K562 (cell line): ENCODE measurements around the gene AGFG2. TPM values are rescaled to one million over a fixed set of nuclear protein-coding genes. Genes with fewer than 3 reads are reported as not detected.

Experiments
- ATF1 ChIP-seq, 2 experiments: fragments of 450-650 bp in 1 of 2; IDR thresholded peaks; 2 replicates each; pipeline ENCODE4 v1.6.1; 2016; ENCODE audit warnings: missing compliant biosample characterization in 1 of 2, missing genetic modification characterization in 1 of 2
- E2F3 ChIP-seq: fragments of 250-450 bp; sonication (Bioruptor Pico); IDR thresholded peaks from 2 replicates; pipeline ENCODE4 v1.4.0; 2020; ENCODE audit warnings: mild to moderate bottlenecking
- HMGN3 ChIP-seq: IDR thresholded peaks from 2 replicates; pipeline ENCODE4 v1.6.1; 2011; ENCODE audit warnings: borderline replicate concordance, low read depth, mild to moderate bottlenecking, mixed read lengths, low read length; ENCODE audit not compliant: insufficient read length; ENCODE audit errors: extremely low read depth
- MEIS2 ChIP-seq: fragments of 450-650 bp; IDR thresholded peaks from 2 replicates; pipeline ENCODE4 v1.6.1; 2014; ENCODE audit warnings: mild to moderate bottlenecking; ENCODE audit not compliant: partially characterized antibody
- NFATC3 ChIP-seq: fragments of 450-650 bp; IDR thresholded peaks from 2 replicates; pipeline ENCODE4 v1.6.1; 2017; ENCODE audit warnings: mild to moderate bottlenecking
- POLR2G ChIP-seq: fragments of 200-400 bp; formaldehyde crosslinking; IDR thresholded peaks from 2 replicates; pipeline ENCODE4 v1.6.1; 2017; ENCODE audit warnings: low read depth, mild to moderate bottlenecking, antibody characterized with exemption, low read length, moderate library complexity
- SIN3A ChIP-seq, 2 experiments: fragments of 150-350 bp in 1 of 2; IDR thresholded peaks; 2 replicates each; pipeline ENCODE4 v1.6.1; 2011 to 2016; ENCODE audit warnings: borderline replicate concordance in 2 of 2, low read depth in 2 of 2, low read length in 2 of 2, mild to moderate bottlenecking in 2 of 2, moderate library complexity in 2 of 2; ENCODE audit not compliant: control insufficient read depth in 1 of 2
- SMARCE1 ChIP-seq: fragments of 450-650 bp; IDR thresholded peaks from 2 replicates; pipeline ENCODE4 v1.7.1; 2016; ENCODE audit warnings: mild to moderate bottlenecking
- polyA plus RNA-seq, 8 experiments: library from polyadenylated mRNA; depleted of rRNA in 4 of 8; stranded (reverse) in 5 of 8; unstranded in 3 of 8; fragments of >200 nt; fragmentation: Nextera tagmentation in 2 of 8; fragmentation: Illumina TruSeq in 1 of 8; extraction: Ambion mirVana in 2 of 8; extraction: Trizol in 1 of 8; gene quantifications; 2 replicates each; pipeline versions ENCODE4 v1.2.1 to v1.2.3, GENCODE V29; 2011 to 2014; ENCODE audit warnings: inconsistent platforms in 1 of 8, missing spikeins in 1 of 8
- total RNA-seq, 7 experiments: library from RNA; depleted of rRNA in 6 of 7; stranded (reverse); fragments of >200 nt in 6 of 7; fragmentation: Illumina TruSeq in 2 of 7; extraction: Trizol in 2 of 7; gene quantifications; 2 replicates each; pipeline versions ENCODE4 v1.2.1 to v1.2.3, GENCODE V29; 2011 to 2021; ENCODE audit warnings: low replicate concordance in 1 of 7
- TF ChIP-seq, protein P1 (sequence below), 3 experiments: fragments of 200-800 bp in 1 of 3; fragments of 250-450 bp in 1 of 3; fragments of 450-650 bp in 1 of 3; sonication (Bioruptor Pico) in 1 of 3; sonication (Bioruptor generic) in 1 of 3; formaldehyde crosslinking in 1 of 3; IDR thresholded peaks; 2 replicates each; pipeline versions ENCODE4 v1.6.1 to v1.8.0; 2016 to 2022; ENCODE audit warnings: mild to moderate bottlenecking in 2 of 3, missing genetic modification characterization in 2 of 3, missing compliant biosample characterization in 1 of 3, moderate library complexity in 1 of 3
- TF ChIP-seq, protein P2 (sequence below): fragments of 200-800 bp; sonication (Bioruptor generic); IDR thresholded peaks from 2 replicates; pipeline ENCODE4 v1.6.1; 2016; ENCODE audit warnings: missing genetic modification characterization, missing compliant biosample characterization
- TF ChIP-seq, protein P3 (sequence below), 3 experiments: IDR thresholded peaks in 2 of 3; conservative IDR thresholded peaks in 1 of 3; 2 replicates each; pipeline ENCODE4 v1.5.1; 2011 to 2012; ENCODE audit warnings: low read length in 3 of 3, mild to moderate bottlenecking in 3 of 3, control low read depth in 2 of 3, improper control_type of control experiment in 1 of 3, inconsistent platforms in 1 of 3, low read depth in 1 of 3, mixed read lengths in 1 of 3, moderate library complexity in 1 of 3; ENCODE audit not compliant: insufficient read depth in 2 of 3

AGFG2 gene
- total and polyA plus RNA-seq, 9 of the 15 experiments (the other 6 are each of a cell fraction or from before 2014, with no cell fraction given), result 0.31 to 23.1 (median 6.5) TPM

DNA sequence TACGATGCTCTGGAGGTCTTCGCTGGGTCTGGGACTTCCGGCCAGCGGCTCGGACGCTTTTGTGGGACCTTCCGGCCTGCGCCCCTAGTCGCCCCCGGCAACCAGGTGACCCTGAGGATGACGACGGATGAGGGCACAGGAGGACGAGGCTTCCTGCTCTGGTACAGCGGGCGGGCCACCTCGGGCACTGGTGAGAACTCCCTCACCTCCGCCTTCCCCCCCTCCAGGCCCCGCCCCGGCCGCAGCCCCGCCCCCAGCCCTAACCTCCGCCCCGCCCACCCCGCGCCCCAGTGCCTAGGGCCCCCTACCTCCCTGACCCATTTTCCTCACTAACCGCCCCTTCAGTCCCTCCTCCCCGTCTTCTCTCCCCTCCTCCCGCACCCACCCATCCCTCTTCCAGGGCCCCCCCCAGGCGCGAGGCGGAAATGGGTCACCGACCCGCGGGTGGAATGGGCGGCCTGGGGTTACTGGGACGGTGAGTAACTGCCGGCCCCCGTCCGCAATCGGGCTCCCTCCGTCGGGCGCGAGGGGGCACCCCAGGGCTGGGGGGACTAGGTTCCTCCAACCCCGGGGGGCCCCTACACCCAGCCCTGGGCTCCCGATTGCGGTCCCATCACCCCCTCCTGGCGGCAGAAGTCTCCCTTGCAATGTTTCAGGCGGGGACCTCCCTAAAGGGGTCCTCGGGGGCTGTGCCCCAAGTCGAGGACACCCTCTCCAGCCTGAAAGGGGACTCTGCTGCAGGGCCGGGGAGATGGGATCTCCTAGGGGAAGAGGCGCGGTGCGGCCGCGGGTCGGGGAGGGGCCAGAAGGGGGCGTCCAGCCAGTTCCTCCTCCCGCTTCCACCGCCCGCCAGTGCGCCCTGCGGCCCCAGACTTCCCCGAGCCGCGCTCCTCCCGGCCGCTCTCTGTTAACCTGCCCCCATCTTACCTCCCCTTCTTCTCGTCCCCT lies 65.3 kb downstream of the AGFG2 start (continued):
- TF ChIP-seq, protein P1, sequence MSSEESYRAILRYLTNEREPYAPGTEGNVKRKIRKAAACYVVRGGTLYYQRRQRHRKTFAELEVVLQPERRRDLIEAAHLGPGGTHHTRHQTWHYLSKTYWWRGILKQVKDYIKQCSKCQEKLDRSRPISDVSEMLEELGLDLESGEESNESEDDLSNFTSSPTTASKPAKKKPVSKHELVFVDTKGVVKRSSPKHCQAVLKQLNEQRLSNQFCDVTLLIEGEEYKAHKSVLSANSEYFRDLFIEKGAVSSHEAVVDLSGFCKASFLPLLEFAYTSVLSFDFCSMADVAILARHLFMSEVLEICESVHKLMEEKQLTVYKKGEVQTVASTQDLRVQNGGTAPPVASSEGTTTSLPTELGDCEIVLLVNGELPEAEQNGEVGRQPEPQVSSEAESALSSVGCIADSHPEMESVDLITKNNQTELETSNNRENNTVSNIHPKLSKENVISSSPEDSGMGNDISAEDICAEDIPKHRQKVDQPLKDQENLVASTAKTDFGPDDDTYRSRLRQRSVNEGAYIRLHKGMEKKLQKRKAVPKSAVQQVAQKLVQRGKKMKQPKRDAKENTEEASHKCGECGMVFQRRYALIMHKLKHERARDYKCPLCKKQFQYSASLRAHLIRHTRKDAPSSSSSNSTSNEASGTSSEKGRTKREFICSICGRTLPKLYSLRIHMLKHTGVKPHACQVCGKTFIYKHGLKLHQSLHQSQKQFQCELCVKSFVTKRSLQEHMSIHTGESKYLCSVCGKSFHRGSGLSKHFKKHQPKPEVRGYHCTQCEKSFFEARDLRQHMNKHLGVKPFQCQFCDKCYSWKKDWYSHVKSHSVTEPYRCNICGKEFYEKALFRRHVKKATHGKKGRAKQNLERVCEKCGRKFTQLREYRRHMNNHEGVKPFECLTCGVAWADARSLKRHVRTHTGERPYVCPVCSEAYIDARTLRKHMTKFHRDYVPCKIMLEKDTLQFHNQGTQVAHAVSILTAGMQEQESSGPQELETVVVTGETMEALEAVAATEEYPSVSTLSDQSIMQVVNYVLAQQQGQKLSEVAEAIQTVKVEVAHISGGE (CRISPR knock-in tag; IDR thresholded peaks at IDR 0.05), result 0 out of 6 replicates have a peak, but pooled peaks of 1 of the 3 experiments have one; percentile 25
- TF ChIP-seq SIN3A (IDR thresholded peaks at IDR 0.05; ENCODE audit: borderline replicate concordance in 2 of 2, control insufficient read depth in 1 of 2, low read depth in 2 of 2, low read length in 2 of 2), result peak; percentile 67 to 91; a peak in 1 of 4 replicates
- TF ChIP-seq POLR2G, result peak; percentile 79
- TF ChIP-seq MEIS2, result no peak
- TF ChIP-seq SMARCE1, result peak; percentile 68; the same call in 1 of the 2 replicates
- TF ChIP-seq ATF1 (CRISPR knock-in tag; IDR thresholded peaks at IDR 0.05), result no peak
- TF ChIP-seq ATF1 (tag; IDR thresholded peaks at IDR 0.05), result peak; percentile 52; the same call in 1 of the 2 replicates
- TF ChIP-seq HMGN3, result peak; percentile 78
- TF ChIP-seq, protein P2, sequence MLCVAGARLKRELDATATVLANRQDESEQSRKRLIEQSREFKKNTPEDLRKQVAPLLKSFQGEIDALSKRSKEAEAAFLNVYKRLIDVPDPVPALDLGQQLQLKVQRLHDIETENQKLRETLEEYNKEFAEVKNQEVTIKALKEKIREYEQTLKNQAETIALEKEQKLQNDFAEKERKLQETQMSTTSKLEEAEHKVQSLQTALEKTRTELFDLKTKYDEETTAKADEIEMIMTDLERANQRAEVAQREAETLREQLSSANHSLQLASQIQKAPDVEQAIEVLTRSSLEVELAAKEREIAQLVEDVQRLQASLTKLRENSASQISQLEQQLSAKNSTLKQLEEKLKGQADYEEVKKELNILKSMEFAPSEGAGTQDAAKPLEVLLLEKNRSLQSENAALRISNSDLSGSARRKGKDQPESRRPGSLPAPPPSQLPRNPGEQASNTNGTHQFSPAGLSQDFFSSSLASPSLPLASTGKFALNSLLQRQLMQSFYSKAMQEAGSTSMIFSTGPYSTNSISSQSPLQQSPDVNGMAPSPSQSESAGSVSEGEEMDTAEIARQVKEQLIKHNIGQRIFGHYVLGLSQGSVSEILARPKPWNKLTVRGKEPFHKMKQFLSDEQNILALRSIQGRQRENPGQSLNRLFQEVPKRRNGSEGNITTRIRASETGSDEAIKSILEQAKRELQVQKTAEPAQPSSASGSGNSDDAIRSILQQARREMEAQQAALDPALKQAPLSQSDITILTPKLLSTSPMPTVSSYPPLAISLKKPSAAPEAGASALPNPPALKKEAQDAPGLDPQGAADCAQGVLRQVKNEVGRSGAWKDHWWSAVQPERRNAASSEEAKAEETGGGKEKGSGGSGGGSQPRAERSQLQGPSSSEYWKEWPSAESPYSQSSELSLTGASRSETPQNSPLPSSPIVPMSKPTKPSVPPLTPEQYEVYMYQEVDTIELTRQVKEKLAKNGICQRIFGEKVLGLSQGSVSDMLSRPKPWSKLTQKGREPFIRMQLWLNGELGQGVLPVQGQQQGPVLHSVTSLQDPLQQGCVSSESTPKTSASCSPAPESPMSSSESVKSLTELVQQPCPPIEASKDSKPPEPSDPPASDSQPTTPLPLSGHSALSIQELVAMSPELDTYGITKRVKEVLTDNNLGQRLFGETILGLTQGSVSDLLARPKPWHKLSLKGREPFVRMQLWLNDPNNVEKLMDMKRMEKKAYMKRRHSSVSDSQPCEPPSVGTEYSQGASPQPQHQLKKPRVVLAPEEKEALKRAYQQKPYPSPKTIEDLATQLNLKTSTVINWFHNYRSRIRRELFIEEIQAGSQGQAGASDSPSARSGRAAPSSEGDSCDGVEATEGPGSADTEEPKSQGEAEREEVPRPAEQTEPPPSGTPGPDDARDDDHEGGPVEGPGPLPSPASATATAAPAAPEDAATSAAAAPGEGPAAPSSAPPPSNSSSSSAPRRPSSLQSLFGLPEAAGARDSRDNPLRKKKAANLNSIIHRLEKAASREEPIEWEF (CRISPR knock-in tag), result no peak
- TF ChIP-seq, protein P3, sequence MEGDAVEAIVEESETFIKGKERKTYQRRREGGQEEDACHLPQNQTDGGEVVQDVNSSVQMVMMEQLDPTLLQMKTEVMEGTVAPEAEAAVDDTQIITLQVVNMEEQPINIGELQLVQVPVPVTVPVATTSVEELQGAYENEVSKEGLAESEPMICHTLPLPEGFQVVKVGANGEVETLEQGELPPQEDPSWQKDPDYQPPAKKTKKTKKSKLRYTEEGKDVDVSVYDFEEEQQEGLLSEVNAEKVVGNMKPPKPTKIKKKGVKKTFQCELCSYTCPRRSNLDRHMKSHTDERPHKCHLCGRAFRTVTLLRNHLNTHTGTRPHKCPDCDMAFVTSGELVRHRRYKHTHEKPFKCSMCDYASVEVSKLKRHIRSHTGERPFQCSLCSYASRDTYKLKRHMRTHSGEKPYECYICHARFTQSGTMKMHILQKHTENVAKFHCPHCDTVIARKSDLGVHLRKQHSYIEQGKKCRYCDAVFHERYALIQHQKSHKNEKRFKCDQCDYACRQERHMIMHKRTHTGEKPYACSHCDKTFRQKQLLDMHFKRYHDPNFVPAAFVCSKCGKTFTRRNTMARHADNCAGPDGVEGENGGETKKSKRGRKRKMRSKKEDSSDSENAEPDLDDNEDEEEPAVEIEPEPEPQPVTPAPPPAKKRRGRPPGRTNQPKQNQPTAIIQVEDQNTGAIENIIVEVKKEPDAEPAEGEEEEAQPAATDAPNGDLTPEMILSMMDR (IDR thresholded peaks at IDR 0.05 in 2 of 3, conservative IDR thresholded peaks at IDR 0.05 in 1 of 3; ENCODE audit: insufficient read depth in 2 of 3, low read depth in 1 of 3, low read length in 3 of 3), result peak; percentile 50 to 75 (median 65); a peak in 5 of 6 replicates
- no peak for TF ChIP-seq NFATC3
- TF ChIP-seq E2F3 (CRISPR knock-in tag), result peak; percentile 57; the same call in 1 of the 2 replicates
